ENCODE results near the gene GDF10.

The GDF10 gene

DNA sequence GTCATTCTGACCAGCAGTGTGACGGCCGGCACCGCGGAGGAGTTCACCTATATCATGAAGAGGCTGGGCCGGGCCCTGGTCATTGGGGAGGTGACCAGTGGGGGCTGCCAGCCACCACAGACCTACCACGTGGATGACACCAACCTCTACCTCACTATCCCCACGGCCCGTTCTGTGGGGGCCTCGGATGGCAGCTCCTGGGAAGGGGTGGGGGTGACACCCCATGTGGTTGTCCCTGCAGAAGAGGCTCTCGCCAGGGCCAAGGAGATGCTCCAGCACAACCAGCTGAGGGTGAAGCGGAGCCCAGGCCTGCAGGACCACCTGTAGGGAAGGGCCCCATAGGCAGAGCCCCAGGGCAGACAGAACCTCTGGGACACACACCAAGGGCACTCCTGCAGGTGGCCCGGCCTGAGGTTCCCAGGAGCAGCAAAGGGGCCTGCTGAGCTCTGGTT lies 57.2 kb downstream of the GDF10 start:
- DNase-seq: no peak

DNA sequence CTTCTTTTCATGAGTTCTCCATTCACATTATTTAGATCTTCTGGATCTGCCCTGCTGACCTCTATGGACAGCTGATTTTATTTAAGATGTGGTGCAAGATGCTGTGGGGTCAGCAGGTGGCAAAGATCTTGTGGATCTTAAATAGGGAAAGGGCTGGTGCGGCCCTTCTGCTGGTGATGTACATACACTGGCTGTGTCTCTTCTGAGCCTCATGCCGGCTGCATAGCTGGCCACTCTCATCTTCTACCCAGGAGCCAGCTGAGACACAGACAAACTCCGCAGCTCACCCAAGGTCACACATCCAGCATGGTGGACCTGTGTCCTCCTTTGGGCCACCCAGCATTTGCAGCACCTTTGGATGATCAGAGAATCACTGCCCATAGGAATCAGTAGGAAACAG lies 57.9 kb downstream of the GDF10 start:
- no peak for DNase-seq

DNA sequence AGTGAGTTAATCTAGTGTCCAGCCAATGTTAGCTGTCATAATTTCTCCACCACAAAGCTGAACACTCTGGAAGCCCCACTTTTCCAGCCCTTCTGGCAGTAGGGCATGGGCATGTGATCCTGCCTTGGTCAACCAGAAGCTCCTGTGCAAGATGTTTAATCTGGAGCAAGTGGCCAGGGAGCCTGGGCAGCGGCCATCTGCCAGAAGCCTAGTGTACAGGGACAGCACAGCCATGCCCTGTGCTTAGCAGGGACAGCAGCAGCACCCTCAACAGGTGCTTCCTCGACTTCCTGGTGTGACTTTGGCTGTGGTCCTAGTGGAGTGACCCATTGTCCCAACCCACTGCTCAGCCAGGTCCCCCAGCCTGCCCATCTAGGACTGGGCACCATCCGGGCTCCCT lies 58.5 kb downstream of the GDF10 start:
- no peak for DNase-seq

DNA sequence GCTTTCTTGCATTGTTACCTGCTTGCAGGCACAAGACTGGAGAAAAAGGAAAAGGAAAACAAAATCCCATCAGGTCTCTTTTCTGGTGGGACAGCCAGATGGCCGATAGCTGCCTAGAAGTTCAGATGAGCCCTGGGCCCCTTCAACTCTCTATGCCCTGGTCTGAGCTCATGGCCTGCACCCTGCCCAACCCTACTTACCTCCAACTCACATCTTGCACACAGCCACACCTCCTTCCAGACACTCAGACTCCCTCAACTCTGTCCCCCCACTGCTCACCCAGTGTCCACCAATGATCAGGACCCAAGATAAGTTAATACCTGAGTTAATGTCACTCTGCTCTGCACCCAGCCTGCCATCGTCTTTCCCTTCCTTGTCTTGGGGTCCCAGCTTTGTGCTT lies 59.1 kb downstream of the GDF10 start:
- no peak for DNase-seq

DNA sequence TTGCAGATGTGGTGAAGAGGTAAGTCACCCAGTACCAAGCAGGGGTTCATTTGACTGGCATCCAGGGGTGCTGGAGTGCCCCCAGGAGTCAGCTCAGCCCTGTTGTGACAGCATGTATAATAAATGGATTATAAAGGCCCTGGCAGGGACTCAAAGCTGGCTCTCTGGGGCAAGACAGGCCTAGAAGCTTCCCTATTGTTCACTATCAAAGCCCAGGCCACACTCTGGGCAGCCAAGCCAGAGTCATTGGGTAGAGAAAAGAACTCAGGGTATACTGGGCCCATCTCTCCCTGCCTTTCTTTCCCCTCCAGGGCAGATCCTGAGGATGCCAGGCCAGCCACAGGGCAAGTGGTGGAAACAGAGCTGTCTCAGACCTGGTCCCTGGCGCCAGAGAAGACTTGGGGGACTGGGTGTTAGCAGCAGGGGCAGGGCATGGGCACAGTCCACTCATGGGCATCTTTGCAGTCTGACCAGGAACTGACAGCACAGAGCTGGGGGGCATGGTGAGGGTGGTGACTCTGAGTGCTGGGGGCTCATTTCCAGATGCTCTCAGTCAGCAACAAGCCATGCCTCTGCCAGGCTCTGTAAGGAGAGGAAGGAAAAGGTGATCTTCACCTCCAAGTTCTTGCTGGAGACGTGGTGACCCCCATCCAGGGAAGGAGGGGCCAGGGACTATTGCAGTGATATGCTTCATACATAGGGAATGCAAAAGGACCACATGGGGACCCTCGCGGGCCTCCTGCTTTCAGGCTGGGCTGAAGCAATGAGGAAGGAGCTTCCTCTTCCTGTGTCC lies 59.8 kb downstream of the GDF10 start:
- DNase-seq: no peak

DNA sequence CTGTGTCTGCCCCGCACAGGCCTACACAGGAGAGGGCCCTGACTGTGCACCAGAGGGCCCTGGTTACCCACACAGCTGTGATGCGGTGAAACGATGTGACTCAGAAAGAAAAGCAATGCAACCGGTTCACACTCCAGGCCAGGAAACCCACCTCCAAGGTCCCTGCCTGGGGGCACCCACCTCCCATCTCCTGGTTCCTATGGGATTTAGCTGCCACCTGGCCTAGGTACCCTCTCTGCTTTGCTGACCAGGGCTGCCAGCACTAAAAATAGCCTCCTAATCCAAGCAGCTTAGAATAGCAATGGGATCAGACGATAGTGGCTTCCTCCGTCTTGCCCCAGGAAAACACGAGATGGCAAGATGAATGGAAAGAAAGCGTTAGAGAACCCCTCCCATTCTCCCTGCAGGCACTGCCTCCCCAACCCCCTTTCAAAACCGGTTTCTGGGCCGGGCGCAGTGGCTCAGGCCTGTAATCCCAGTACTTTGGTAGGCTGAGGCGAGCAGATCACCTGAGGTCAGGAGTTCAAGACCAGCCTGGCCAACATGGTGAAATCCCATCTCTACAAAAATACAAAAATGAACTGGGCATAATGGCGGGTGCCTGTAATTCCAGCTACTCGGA lies 60.5 kb downstream of the GDF10 start:
- DNase-seq: no peak

DNA sequence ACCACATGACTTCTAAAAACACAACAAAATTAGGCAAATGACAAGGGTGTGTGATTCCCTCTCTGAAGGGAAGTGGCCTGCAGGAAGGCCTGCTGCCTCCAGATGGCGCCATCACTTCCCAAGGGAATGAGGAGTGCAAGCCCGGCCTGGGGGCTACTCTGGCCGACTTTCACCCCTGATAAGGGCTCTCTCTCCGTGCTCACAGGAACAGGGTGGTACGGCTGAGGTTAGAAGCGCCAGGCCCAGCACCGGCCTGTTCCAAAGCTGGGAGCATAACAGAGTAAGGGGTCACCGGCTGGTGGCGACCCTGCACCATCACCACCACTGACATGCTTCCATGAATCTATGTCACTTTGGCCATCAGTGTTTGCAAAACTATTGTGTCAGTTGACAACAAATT lies 61.3 kb downstream of the GDF10 start:
- no peak for DNase-seq

DNA sequence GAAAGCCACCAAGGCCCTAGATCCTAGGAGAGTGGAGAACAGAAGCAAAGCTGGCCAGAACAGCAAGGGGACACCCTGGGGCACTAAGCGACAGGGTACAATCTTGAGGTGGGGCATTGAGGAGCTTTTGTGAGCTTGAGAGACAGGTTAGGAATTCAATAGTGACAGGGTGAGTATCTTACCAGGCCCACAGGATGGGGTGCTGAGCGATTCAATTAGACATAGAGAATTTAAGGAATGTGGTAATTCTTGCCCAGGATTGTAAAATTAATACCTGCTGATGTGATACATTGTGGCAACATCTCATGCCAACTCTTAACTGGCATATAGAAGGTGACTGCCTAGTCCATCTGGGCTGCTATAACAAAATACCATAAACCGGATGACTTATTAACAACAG lies 62.2 kb downstream of the GDF10 start:
- DNase-seq: no peak

All from activated CD8-positive, alpha-beta memory T cell treated with anti-CD3 and anti-CD28 coated beads for 24 hours (primary cell).